NCI-H2171 (cell line): ENCODE results near the gene SLC6A12.
"Not testable (repeated sequence)": the region's sequence is repeated elsewhere in the genome, so short reads cannot be mapped to it uniquely, and the experiment has no call there.

Experiments used
- DNase-seq: peaks from one replicate; lab custom pipeline; 2025; lab: John Stamatoyannopoulos, UW

The SLC6A12 gene

DNA sequence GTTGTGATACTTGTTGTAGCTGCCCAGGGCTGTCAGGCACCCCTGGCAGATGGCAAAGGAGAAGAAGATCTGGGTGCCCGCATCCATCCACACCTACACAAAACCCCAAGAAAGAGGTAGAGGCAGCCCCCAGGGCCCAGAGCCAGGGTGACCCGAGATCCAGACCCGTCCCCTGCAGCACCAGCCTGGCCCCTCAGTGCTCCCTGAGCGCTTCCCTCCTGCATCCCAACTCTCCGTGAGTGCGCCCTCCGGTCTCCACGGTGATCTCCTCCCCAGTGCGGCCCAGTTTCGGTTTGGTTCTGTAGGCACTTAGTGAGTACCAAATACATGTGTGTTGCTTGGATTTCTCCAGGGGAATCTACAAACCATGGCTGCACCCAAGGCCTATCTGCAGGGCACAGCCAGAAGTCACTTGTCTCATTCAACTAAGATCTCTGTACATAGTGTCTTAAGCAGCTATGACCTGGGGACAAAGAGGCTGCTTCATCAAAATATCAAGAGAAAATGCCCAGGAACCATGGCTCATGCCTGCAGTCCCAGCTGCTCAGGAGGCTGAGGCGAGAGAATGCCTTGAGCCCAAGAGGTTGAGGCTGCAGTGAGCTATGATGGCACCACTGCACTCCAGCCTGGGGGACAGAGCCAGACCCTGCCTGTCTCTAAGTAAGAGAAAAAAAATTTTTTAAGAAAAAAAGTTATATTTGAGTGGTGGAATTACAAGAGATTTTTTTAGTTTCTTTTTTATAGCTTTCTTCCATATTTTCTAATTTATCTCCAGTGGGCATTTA, 15.9 kb downstream of the SLC6A12 start:
- DNase-seq = no peak

DNA sequence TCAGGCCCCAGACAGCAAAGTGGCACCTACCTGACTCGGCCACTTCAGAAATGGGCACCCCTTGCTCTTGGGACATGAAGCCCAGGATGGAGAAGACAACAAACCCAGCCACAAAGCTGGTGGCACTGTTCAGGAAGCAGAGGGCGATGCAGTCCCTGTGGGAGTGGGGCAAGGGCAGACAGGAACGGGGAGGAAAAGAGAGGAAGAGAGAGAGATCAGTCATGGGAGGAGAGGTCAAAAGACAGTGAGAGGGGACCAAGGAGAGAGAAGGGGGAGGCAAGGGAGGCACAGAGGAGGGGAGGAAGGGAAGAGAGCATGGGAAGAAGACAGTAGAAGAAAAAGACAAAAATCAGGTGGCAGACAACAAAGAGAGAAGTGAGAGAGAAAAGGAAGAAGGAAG, 16.6 kb downstream of the SLC6A12 start:
- no peak for DNase-seq

- no peak for DNase-seq
Observed at GRCh38 chr12:196436-196835, 17.5 kb downstream of the SLC6A12 start.

DNA sequence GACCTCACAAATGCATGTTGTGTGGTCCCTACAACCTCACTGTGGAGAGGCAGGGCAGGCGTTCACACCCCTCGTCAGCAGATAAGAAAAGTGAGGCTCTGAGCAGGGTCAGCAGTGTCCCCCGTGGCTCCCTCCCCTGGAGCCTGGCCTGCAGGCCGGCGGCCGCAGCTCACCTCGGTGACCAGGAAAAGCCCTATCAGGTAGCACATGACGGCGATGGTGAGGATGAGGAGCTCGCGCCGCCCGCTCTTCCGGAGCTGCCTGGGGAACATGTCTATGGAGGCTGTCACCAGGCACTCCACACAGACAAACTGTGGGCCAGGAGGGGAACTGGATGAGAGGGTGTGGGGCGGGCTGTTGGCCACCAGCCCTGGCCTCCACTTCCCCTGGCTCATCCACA, 18.0 kb downstream of the SLC6A12 start:
- DNase-seq = no peak

GRCh38 chr12:195156-195555, 18.8 kb downstream of the SLC6A12 start:
- DNase-seq = no peak

DNA sequence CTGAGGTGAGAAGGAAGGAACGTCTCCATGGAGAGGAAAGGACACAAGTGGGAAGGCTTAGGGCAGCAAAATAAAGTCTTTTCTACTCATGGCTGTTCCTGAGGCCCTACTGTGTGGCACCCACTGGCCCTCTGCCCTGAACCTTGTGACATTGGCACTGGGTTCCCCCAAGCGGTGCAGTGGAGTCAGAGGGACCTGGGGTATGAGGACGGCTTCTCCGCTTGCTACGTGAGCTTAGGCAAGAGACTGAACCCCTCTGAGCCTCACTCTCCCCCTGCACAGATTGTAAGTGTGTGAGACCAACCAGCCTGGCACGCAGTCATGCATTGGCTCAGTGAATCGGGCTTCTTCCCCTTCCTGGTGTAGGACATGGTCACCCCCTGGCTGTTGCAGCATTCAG, 19.7 kb downstream of the SLC6A12 start:
- DNase-seq = no peak

DNA sequence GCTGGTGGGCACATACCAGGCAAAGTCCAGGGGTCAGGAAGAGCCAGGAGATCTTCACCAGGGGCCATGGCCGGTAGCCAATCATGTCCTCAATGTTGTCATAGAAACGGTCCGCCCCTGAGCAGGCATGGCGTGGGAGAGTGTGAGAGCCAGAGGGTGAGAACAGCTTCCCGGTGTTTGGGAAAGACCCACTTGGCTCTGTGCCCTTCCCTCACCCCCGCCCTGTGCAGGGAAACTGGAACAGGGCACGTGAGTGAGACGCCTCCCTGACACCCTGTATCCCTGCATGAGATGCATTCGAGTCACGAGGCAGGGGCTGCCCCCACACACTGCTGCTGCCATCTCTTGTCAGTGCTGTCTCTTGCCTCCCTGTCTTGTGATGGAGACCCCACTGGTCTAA, 20.7 kb downstream of the SLC6A12 start:
- no peak for DNase-seq

GRCh38 chr12:191541-191940, 22.4 kb downstream of the SLC6A12 start:
- no peak for DNase-seq

DNA sequence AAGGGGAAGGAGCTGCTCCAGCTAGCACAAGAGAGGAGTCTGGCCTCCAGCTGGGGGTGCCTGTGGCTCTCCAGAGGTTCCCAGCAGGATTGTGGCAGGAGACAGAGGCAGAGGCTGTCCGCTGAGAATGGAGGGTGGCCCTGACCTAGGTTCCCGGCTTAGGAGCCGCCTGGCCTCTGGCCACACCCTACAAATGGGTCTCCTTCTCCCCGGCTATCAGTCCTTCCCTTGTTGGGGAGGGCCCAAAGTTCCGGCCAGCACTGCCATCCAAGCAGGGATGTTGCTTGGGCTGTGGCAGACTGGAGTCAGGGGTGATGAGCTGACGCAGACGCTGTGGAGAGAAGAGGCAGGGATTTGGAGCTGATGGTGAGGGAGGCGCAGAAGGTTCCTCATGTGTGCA, 23.1 kb downstream of the SLC6A12 start:
- no peak for DNase-seq

DNA sequence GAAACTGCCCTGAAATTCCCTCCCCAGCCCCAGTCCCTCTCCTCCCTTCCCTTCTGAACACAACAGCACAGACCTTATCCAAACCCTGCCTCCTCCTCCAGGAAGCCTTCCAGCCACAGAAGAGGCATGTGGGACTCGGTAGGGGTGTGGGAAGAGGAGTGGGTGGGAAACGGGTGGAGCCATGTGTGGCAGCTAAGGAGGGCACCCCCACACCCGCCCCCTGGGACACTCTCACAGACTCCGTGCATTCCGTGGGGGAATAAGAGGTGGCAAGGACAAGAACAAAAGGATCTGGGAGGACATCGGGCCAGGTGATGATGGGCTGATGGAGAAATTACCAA, 24.4 kb downstream of the SLC6A12 start:
- DNase-seq = no peak

DNA sequence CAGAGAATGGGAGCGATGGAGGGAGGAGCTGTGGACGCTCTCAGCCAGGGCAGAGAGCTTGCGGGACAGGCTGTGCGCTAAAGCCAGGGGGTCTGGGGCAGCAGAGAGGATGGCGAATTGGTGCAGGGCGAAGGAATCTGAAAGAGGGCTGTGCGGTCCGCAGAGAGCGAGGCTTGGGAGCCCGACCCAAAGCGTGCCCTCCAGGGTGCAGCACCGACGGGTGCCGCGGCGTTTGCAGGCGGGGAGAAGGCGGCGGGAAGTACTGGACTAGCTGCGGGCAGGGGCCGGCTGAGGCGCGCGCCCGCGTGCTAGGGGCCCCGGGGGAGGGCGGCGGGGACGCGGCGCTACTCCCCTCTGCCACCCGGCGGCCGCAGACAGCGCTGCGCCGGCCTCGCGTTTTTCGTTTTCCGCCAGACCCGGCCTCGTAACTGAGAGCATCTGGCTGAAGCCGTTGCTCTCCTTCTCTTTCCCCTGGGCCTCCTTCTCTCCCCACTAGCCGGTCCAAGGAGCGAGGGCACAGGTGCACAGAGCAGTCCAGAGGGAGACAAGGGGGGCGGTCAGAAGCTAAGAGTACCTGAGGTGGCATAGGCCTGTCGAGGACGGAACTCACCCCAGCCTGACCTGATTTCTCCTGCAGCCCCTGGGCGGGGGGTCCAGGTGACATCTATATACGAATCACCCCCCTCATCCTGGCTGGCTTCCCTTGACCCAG, 24.9 kb downstream of the SLC6A12 start:
- DNase-seq = peak; percentile 87

DNA sequence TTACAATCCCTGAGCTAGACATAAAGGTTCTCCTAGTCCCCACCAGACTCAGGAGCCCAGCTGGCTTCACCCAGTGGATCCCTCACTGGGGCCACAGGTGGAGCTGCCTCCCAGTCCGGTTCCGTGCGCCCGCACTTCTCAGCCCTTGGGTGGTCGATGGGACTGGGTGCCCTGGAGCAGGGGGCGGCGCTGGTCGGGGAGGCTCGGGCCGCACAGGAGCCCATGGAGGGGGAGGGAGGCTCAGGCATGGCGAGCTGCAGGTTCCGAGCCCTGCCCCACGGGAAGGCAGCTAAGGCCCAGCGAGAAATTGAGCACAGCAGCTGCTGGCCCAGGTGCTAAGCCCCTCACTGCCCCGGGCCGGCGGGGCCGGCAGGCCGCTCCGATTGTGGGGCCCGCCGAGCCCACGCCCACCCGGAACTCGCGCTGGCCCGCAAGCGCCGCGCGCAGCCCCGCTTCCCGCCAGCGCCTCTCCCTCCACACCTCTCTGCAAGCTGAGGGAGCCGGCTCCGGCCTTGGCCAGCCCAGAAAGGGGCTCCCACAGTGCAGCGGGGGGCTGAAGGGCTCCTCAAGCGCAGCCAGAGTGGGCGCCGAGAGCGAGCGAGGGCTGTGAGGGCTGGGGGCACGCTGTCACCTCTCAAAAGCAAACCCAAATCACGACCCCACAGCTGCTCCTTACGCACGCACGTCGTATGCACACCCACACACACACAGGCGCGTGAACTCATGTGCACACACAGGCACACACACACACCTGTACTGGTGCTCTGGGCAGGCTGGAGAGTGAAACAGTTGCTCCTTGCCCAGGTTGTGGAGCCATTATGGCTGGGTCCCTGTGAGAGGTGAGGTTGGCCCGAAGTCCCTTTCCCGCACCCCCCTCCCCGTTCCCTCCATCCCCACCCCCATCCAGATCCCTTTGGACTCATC, 25.7 kb downstream of the SLC6A12 start:
- DNase-seq = not testable (repeated sequence)

GRCh38 chr12:186006-186625, 27.8 kb downstream of the SLC6A12 start:
- DNase-seq = no peak

DNA sequence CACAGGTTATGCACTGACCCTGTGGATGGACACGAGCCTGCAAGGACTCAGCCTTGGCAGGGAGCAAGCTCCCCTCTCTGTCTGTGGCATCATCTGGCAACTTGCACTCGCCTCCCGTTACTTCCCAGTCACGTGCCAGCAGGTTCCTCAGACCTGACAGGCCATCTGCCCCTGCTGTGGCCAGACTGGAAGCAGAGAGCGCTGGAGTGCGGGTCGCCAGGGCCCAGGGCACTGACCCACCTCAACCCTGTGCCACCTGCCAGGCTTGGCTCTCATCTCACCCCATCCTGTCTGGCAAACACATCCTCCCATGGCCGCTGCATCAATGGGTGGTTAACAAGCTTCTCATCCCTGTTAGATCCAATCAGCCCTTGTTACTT, 28.4 kb downstream of the SLC6A12 start:
- DNase-seq = no peak

DNA sequence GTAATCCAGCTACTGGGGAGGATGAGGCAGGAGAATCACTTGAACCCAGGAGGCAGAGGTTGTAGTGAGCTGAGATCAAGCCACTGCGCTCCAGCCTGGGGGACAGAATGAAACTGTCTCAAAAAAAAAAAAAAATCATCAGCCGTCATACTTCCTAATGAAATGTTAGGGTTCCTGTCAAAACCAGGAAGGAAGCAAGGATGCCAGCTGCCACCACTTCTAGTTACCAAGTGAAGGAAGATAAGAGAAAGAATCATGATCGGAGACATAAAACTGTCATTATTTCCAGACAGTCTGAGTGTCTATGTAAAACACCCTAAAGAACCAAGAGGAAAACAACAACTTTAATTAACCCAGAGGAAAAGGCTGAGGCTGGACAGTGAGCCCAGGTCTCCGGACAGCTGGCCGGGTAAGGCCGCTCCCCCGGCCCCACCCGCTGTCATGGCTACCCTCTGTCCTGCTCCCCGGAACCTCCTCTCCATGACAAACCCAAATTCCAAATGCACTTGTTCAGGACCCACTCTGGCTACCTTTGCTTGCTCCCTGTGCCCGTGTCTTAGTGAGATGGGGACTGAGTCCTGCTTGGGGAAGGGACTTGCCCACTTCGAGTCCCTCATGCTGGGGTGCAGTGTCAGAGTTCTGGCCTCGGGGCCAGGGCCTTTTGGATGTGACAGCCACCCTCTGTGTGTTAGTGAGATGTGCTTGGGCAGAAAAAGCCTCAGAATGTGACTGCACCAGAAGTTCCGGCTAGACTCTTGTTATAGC, 29.0 kb downstream of the SLC6A12 start:
- DNase-seq = no peak

- DNase-seq = no peak
Observed at GRCh38 chr12:182381-182892, 31.5 kb downstream of the SLC6A12 start.

- no peak for DNase-seq
Observed at GRCh38 chr12:181921-182320, 32.0 kb downstream of the SLC6A12 start.

- DNase-seq = no peak
Observed at GRCh38 chr12:180445-180844, 33.5 kb downstream of the SLC6A12 start.

- no peak for DNase-seq
Observed at GRCh38 chr12:179885-180284, 34.1 kb downstream of the SLC6A12 start.

GRCh38 chr12:179131-179884, 34.6 kb downstream of the SLC6A12 start:
- peak; percentile 94 for DNase-seq

DNA sequence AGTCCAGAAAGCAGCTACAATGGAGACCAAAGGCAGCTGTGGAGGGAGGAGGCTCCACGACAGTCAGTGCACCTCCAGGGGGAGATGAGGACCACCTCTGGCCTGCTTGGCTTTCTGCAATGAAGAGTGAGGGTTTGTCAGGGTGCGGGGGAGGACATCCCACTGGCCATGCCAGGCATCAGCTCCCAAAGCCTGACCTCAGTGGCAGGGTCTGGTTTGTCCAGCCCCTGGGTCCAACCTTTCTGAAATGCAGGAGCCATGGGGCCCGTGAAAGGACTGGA, 35.2 kb downstream of the SLC6A12 start:
- no peak for DNase-seq
